Loucy (cell line): ENCODE results near the gene SORCS2.

Experiments used
- H2AFZ ChIP-seq: fragments of 200-600 bp; sonication (generic); 2 replicates; pipeline ENCODE4 v1.6.0; 2016; ENCODE audit warnings: antibody characterized with exemption, mild to moderate bottlenecking, low read length, moderate library complexity
- H3F3A ChIP-seq: fragments of 200-600 bp; 2 replicates; pipeline ENCODE4 v1.6.0; 2016; ENCODE audit warnings: antibody characterized with exemption, low read depth, mild to moderate bottlenecking
- H3K27me3 ChIP-seq: fragments of 200-600 bp; sonication (generic); 2 replicates; pipeline ENCODE4 v1.6.1; 2014; ENCODE audit warnings: low read length, mild to moderate bottlenecking; ENCODE audit not compliant: insufficient read depth, poor library complexity, severe bottlenecking
- H3K36me3 ChIP-seq: fragments of 200-600 bp; sonication (generic); 2 replicates; pipeline ENCODE4 v1.6.1; 2016; ENCODE audit warnings: low read length; ENCODE audit not compliant: insufficient read depth
- H3K4me1 ChIP-seq: fragments of 200-600 bp; sonication (generic); 2 replicates; pipeline ENCODE4 v1.5.1; 2014; ENCODE audit warnings: low read length, mild to moderate bottlenecking; ENCODE audit not compliant: insufficient read depth, poor library complexity, severe bottlenecking
- H3K4me2 ChIP-seq: fragments of 200-600 bp; sonication (generic); 2 replicates; pipeline ENCODE4 v1.6.0; 2014; ENCODE audit warnings: antibody characterized with exemption, low read length, low read depth, mild to moderate bottlenecking; ENCODE audit not compliant: poor library complexity, severe bottlenecking
- H3K4me3 ChIP-seq: fragments of 200-600 bp; sonication (generic); 2 replicates; pipeline ENCODE4 v1.5.1; 2014; ENCODE audit warnings: low read length, mild to moderate bottlenecking, mixed read lengths; ENCODE audit not compliant: poor library complexity, severe bottlenecking
- H3K79me2 ChIP-seq: fragments of 200-600 bp; sonication (generic); 2 replicates; pipeline ENCODE4 v1.6.1; 2014; ENCODE audit warnings: low read length; ENCODE audit not compliant: insufficient read depth
- H3K9ac ChIP-seq: fragments of 200-600 bp; sonication (generic); 2 replicates; pipeline ENCODE4 v1.6.0; 2014; ENCODE audit warnings: mild to moderate bottlenecking, low read depth, low read length, moderate library complexity; ENCODE audit not compliant: poor library complexity, severe bottlenecking
- H3K9me2 ChIP-seq: fragments of 200-600 bp; sonication (generic); replicated peaks from 2 replicates; pipeline ENCODE4 v1.6.1; 2016; ENCODE audit warnings: low read depth, low read length, mixed read lengths
- H3K9me3 ChIP-seq: fragments of 200-600 bp; sonication (generic); 2 replicates; pipeline ENCODE4 v1.6.1; 2014; ENCODE audit warnings: mild to moderate bottlenecking, antibody characterized with exemption, low read length, low read depth; ENCODE audit not compliant: insufficient read depth
- H4K20me1 ChIP-seq: fragments of 200-600 bp; sonication (generic); 2 replicates; pipeline ENCODE4 v1.6.0; 2014; ENCODE audit warnings: antibody characterized with exemption, low read length, mild to moderate bottlenecking; ENCODE audit not compliant: insufficient read depth, poor library complexity, severe bottlenecking
- EZH2phosphoT487 ChIP-seq: fragments of 200-600 bp; IDR thresholded peaks from 2 replicates; pipeline ENCODE4 v1.6.1; 2018; ENCODE audit warnings: antibody characterized with exemption, mild to moderate bottlenecking, moderate library complexity, borderline replicate concordance
- TF ChIP-seq, protein P1 (sequence below): fragments of 200-600 bp; sonication (generic); conservative IDR thresholded peaks from 2 replicates; pipeline ENCODE4 v1.5.1; 2014; ENCODE audit warnings: mild to moderate bottlenecking, antibody characterized with exemption, low read length

The SORCS2 gene

DNA sequence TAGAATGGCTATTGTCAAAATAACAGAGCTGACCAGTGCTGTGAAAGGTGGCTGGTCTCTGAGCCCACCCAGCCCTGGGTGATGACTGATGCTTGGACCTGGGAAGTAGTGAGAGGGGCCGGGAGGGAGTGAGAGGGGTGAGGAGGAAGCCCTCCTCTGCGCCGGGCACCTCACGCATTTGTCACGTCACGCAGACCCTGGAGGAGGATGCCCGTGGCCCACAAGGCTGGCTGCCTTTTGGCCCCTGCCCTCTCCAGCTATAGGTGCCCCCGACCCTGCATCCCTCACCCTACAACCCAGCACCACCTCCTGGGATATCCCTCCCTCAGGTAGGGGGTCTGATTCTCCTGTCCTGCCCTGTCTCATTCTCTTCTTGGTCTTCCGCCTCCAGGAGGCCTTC is 539.9 kb downstream of the SORCS2 start:
- TF ChIP-seq, protein P1, sequence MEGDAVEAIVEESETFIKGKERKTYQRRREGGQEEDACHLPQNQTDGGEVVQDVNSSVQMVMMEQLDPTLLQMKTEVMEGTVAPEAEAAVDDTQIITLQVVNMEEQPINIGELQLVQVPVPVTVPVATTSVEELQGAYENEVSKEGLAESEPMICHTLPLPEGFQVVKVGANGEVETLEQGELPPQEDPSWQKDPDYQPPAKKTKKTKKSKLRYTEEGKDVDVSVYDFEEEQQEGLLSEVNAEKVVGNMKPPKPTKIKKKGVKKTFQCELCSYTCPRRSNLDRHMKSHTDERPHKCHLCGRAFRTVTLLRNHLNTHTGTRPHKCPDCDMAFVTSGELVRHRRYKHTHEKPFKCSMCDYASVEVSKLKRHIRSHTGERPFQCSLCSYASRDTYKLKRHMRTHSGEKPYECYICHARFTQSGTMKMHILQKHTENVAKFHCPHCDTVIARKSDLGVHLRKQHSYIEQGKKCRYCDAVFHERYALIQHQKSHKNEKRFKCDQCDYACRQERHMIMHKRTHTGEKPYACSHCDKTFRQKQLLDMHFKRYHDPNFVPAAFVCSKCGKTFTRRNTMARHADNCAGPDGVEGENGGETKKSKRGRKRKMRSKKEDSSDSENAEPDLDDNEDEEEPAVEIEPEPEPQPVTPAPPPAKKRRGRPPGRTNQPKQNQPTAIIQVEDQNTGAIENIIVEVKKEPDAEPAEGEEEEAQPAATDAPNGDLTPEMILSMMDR: no peak
- no peak for TF ChIP-seq EZH2phosphoT487
- no peaks in the 10 kb centered on the region for H3K36me3 ChIP-seq
- H3K79me2 ChIP-seq: no peaks in the 10 kb centered on the region
- no peak overlapping the region for H3K4me3 ChIP-seq
- no peaks in the 10 kb centered on the region for H3K27me3 ChIP-seq
- H3F3A ChIP-seq: no peaks in the 10 kb centered on the region
- H3K9ac ChIP-seq: no peak overlapping the region
- no peaks in the 10 kb centered on the region for H4K20me1 ChIP-seq
- no peaks in the 10 kb centered on the region for H3K4me1 ChIP-seq
- H2AFZ ChIP-seq: no peak overlapping the region
- H3K9me2 ChIP-seq: no peaks in the 10 kb centered on the region
- no peak overlapping the region for H3K4me2 ChIP-seq
- peaks cover 11% of the 10 kb centered on the region; the same call in 1 of the 2 replicates for H3K9me3 ChIP-seq

- Histone ChIP-seq H3K79me2 (no peaks in the 10 kb centered on the region), H3K4me2 (no peak overlapping the region), H4K20me1 (no peaks in the 10 kb centered on the region), H3K4me1 (no peaks in the 10 kb centered on the region), H3K36me3 (no peaks in the 10 kb centered on the region), H3K27me3 (no peaks in the 10 kb centered on the region), H3K9me3 (peaks cover 11% of the 10 kb centered on the region; the same call in 1 of the 2 replicates), H2AFZ (no peak overlapping the region), H3F3A (no peaks in the 10 kb centered on the region), H3K4me3 (no peak overlapping the region), H3K9me2 (no peaks in the 10 kb centered on the region), H3K9ac (no peak overlapping the region)
- no peak for TF ChIP-seq EZH2phosphoT487
- TF ChIP-seq, protein P1: no peak
These were observed 540.9 kb downstream of the SORCS2 start for GRCh38 chr4:7733201-7733600.

- Histone ChIP-seq H2AFZ (no peak overlapping the region), H4K20me1 (no peaks in the 10 kb centered on the region), H3K9me3 (peaks cover 8% of the 10 kb centered on the region; the same call in 1 of the 2 replicates), H3K4me1 (no peaks in the 10 kb centered on the region), H3K9ac (no peak overlapping the region), H3K79me2 (no peaks in the 10 kb centered on the region), H3F3A (no peaks in the 10 kb centered on the region), H3K27me3 (no peaks in the 10 kb centered on the region), H3K4me3 (no peak overlapping the region), H3K36me3 (no peaks in the 10 kb centered on the region), H3K4me2 (no peak overlapping the region), H3K9me2 (no peaks in the 10 kb centered on the region)
- no peak for TF ChIP-seq EZH2phosphoT487
- TF ChIP-seq, protein P1: no peak
These were observed 541.7 kb downstream of the SORCS2 start for GRCh38 chr4:7733801-7734650.
